Testis (tissue), 3 donors: ENCODE data around the gene LRMDA. TPM values are rescaled to one million over a fixed set of nuclear protein-coding genes. Genes with fewer than 3 reads are reported as not detected.

ENCODE experiments used
- DNase-seq: peaks from one replicate; pipeline ENCODE4 v3.0.0-alpha.2; 2019
- H3K27ac ChIP-seq, 2 donors: fragments of 200-600 bp; sonication (generic); one replicate each; pipeline ENCODE4 v1.5.1; 2019
- H3K27me3 ChIP-seq: fragments of 200-600 bp; sonication (generic); one replicate; pipeline ENCODE4 v1.5.1; 2019
- H3K36me3 ChIP-seq: fragments of 200-600 bp; sonication (generic); one replicate; pipeline ENCODE4 v1.5.1; 2017; ENCODE audit warnings: low read depth; ENCODE audit errors: missing control alignments
- H3K4me1 ChIP-seq: fragments of 200-600 bp; sonication (generic); one replicate; pipeline ENCODE4 v1.5.1; 2019
- H3K4me3 ChIP-seq, 2 donors: fragments of 200-600 bp; sonication (generic); one replicate each; pipeline ENCODE4 v1.5.1; 2017 to 2019
- H3K9me3 ChIP-seq: fragments of 200-600 bp; sonication (generic); one replicate; pipeline ENCODE4 v1.5.1; 2017
- POLR2A ChIP-seq: fragments of 450-650 bp; IDR thresholded peaks from one replicate; pipeline ENCODE4 v1.6.1; 2017; ENCODE audit warnings: antibody characterized with exemption, mild to moderate bottlenecking, moderate library complexity
- WGBS, 2 donors: methylation state at CpG; one replicate each; pipeline ENCODE4 v1.1.5; 2018; 5-methylcytosine and 5-hydroxymethylcytosine counted together
- intact Hi-C: fragments of 100-400 bp; cut with DNase I; formaldehyde crosslinking; loops from one replicate; pipeline ENCODE4 v1.15.1; 2023; ENCODE audit warnings: low total_unique reads
- polyA plus RNA-seq: library from polyadenylated mRNA; stranded (reverse); fragments of 350-450 nt; fragmentation: Illumina TruSeq; extraction: RNeasy Lipid Tissue Mini Kit (QIAGEN cat#74804); gene quantifications from one replicate; pipeline ENCODE4 v1.2.3, GENCODE V29; 2014; ENCODE audit warnings: low read depth, low replicate concordance; ENCODE audit not compliant: insufficient read depth
- total RNA-seq, 2 donors: library from RNA; depleted of rRNA; stranded (reverse); fragments of >200 nt; gene quantifications; one replicate each; pipeline ENCODE4 v1.2.3, GENCODE V29; 2016
- TF ChIP-seq, protein P1 (sequence below), 3 experiments: fragments of 450-650 bp in 2 of 3; fragments of 200-600 bp in 1 of 3; sonication (generic) in 1 of 3; IDR thresholded peaks; one replicate each; pipeline ENCODE4 v1.5.1; 2016 to 2019; ENCODE audit warnings: antibody characterized with exemption in 3 of 3, mild to moderate bottlenecking in 2 of 3, moderate library complexity in 1 of 3

The LRMDA gene
- total and polyA plus RNA-seq, 3 donors from 2014 or later, result 7.6 to 13.8 (median 10.6) TPM

DNA sequence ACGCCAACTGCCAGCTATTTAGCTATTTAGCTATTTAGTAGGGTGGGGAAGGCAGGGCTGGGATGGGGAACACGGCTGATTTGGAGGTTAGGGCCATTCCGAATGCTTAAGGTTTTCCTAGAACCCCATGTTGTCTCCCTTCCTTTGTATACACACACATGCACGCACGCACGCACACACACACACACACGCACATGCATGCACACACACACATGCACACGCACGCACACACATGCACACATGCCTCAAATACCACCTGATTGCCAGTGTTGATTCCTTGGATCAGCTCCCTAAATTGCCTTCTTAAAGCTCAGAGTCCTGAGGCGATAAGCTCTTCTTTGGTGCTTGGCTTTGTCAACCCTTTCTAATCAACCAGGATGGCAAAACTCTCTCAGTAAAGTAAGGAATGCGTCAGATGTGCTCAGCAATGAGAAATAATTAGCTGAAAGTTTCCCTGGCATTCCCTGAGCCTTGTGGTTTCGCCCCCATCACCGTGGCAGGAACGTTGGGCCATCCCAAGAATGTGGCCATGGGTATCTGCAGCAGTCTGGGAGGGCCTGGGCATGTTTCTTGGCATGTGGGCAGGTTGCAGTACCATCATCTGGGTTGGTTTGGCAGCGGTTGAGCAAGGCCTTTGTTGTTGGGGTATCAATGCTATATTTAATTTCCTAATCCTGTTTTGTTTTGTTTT lies 305.6 kb downstream of the LRMDA start:
- TF ChIP-seq, protein P1, sequence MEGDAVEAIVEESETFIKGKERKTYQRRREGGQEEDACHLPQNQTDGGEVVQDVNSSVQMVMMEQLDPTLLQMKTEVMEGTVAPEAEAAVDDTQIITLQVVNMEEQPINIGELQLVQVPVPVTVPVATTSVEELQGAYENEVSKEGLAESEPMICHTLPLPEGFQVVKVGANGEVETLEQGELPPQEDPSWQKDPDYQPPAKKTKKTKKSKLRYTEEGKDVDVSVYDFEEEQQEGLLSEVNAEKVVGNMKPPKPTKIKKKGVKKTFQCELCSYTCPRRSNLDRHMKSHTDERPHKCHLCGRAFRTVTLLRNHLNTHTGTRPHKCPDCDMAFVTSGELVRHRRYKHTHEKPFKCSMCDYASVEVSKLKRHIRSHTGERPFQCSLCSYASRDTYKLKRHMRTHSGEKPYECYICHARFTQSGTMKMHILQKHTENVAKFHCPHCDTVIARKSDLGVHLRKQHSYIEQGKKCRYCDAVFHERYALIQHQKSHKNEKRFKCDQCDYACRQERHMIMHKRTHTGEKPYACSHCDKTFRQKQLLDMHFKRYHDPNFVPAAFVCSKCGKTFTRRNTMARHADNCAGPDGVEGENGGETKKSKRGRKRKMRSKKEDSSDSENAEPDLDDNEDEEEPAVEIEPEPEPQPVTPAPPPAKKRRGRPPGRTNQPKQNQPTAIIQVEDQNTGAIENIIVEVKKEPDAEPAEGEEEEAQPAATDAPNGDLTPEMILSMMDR (IDR thresholded peaks at IDR 0.05), result no peak
- TF ChIP-seq POLR2A, result no peak
- DNase-seq, result no peak
- WGBS, 2 donors, result 90% methylated on average over 15 of the region's 15 CpGs
- Histone ChIP-seq H3K4me3 (no peak overlapping the region), H3K27me3 (no peaks in the 10 kb centered on the region), H3K9me3 (no peaks in the 10 kb centered on the region), H3K27ac (no peak overlapping the region), H3K4me1 (no peaks in the 10 kb centered on the region), H3K36me3 (no peaks in the 10 kb centered on the region)
- intact Hi-C loops, result no loop called here

DNA sequence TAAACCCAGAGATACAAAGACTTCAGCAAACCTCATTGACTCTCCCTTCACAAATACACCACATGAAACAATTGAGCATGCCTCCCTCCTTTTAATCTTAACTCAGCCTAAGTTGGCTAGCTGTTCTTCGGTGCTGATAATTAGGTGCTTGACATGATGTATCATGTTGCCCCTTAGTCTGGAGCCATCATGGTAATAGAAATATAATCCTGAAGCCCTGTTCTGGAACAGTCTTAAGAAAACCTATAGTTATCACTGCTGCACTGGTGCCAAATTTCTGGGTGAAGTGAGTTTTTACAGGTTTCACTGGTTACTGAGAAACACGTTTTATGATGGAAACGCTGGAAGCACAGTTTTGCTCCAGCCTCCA lies 306.1 kb downstream of the LRMDA start:
- Histone ChIP-seq H3K36me3 (no peaks in the 10 kb centered on the region), H3K27me3 (no peaks in the 10 kb centered on the region), H3K27ac (no peak overlapping the region), H3K9me3 (no peaks in the 10 kb centered on the region), H3K4me3 (no peak overlapping the region), H3K4me1 (no peaks in the 10 kb centered on the region)
- TF ChIP-seq, protein P1 (IDR thresholded peaks at IDR 0.05), result no peak
- no peak for TF ChIP-seq POLR2A
- intact Hi-C loops, result no loop called here
- 83 to 85% methylated on average over 3 of the region's 3 CpGs for WGBS, 2 donors
- no peak for DNase-seq

DNA sequence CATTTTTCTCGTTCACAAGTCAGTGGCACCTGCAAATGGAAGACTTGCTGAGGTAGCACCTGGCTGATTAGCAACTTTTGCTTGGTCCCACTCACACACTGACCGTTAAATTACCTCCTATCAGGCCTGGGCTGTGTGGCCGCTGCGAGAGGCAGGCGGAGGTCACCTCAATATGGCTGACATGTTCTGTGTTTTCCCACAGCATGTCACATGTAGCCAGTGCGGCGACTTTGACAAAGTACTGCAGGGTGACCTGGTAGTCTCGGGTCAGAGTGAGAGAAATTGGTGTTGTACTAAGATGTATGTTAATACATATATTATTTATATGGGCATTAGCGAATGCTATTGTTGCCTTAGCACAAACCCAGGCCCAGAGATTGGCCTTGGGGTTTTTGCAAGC lies 307.5 kb downstream of the LRMDA start:
- WGBS, 2 donors, result 92 to 93% methylated on average over 9 of the region's 9 CpGs
- intact Hi-C loops, result no loop called here
- DNase-seq, result no peak
- Histone ChIP-seq H3K27me3 (no peaks in the 10 kb centered on the region), H3K4me1 (no peaks in the 10 kb centered on the region), H3K27ac (no peak overlapping the region), H3K9me3 (no peaks in the 10 kb centered on the region), H3K36me3 (no peaks in the 10 kb centered on the region), H3K4me3 (no peak overlapping the region)
- no peak for TF ChIP-seq POLR2A
- TF ChIP-seq, protein P1 (IDR thresholded peaks at IDR 0.05), result no peak

DNA sequence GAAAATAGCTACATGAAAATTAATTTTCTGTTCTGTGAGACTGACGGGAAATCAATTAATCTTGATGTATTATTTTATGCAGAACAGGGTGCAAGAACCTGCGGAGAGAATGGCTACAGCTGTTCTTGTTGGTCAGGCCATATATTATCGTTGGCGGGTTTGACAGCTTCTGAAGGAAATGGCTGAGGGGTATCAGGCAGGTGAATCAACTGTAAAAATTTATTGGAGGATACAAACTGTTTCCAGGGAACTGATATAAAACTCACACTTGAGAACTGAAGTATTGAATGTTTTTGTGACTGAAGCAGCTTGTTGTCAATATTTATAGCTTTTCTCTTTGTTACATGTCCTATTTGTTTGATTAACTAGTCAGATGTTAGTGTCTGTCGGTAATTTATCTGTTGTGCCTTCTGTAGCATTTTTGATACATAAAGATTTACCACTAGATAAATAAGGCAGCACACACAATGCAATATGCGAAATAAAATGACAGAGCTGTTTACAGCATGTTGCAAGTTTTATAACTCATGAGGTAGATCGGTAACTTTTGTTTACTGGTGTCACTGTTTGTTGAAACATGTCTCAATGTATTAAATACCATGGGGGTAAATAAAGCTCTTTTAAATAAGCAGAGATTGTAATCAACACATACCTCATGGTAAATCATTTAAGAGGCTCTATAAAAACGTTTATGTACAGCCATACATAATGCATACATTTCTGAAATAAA lies 308.2 kb downstream of the LRMDA start:
- no peak overlapping the region for H3K4me3 ChIP-seq
- intact Hi-C loops, result no loop called here
- no peaks in the 10 kb centered on the region for H3K36me3 ChIP-seq
- DNase-seq, result no peak
- H3K27ac ChIP-seq, result no peak overlapping the region
- H3K9me3 ChIP-seq, result no peaks in the 10 kb centered on the region
- H3K27me3 ChIP-seq, result no peaks in the 10 kb centered on the region
- no peak for TF ChIP-seq POLR2A
- TF ChIP-seq, protein P1 (IDR thresholded peaks at IDR 0.05), result no peak
- 85 to 89% methylated on average over 8 of the region's 8 CpGs for WGBS, 2 donors
- H3K4me1 ChIP-seq, result no peaks in the 10 kb centered on the region

DNA sequence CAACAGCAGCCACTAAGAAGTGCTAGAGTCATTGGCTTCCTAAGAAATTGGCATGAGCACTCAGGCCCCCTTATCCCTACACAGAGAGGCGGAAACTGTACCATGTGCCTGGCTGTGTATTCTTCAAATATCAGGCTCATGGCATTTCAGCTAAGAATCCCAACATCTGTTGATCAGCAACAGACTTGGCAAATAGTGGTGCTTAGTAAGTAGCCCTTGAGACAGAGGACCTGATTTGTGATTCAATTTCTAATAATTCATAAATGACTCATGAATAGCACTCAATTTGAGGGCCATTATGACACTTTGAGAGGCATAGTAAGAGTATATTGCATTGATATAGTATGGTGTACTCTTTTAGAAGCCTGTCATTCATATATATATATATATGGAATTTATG lies 309.1 kb downstream of the LRMDA start:
- WGBS, 2 donors, result 96 to 100% methylated on average over 1 of the region's 1 CpG
- H3K9me3 ChIP-seq, result no peaks in the 10 kb centered on the region
- TF ChIP-seq, protein P1 (IDR thresholded peaks at IDR 0.05), result no peak

More for the DNA sequence above, 309.1 kb downstream of the LRMDA start:
- Histone ChIP-seq H3K27ac (no peak overlapping the region), H3K4me3 (no peak overlapping the region), H3K27me3 (no peaks in the 10 kb centered on the region), H3K4me1 (no peaks in the 10 kb centered on the region), H3K36me3 (no peaks in the 10 kb centered on the region)
- intact Hi-C loops, result no loop called here
- no peak for DNase-seq
